Fibroblast of upper back skin (primary cell): ENCODE measurements around the gene NRL.

Source experiments
- DNase-seq: peaks from one replicate; pipeline ENCODE4 v3.0.0-alpha.2; 2013

NRL gene

DNA sequence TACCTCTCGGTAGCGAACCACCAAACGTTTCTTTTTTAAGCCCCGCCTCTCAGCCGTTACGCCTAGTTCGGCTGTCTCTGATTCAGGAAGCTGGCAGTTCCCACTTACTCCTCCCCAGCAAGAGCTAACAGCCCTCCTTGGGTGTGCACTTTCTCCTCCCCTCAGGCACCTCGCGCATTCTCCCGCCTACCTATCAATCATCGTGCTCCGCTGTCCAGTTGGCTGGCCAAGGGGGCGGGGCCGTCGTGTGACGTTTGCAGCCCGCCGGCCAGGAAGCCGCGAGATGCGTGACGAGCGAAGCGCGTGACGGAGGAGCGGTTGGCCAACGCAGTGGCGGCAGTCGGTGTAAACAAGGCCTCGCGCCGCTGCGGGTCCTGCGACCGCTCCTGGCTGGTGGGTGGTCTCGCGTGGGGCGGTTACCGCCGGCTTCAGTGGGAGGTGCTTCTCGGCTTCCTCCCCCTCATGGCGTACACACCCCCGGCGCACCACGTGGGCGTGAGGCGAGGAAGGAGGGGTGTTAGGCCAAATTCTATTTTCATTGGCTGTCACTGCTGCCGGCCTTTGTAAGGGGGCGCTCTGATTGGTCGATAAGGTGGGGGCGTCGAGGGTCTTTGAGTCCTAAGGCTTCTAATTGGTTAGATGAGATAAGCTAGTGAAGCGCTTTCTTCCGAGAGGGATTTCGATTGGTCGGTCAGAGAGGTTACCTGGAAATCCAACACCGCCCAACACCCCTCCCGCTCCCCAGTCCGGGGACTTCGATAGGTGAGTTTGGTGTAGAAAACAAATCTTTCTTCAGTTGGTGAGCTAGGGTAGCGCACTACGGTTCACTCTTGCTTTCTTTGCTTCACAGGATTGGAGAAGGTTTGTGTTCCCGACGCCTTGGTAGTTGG, at the start of gene NRL, which contains the start of gene DCAF11:
TSS of gene NRL (minus strand) at position 418 of the 890 bp plus-strand sequence. CDS start 32,101 bp downstream, outside the sequence.
TSS of gene DCAF11 (plus strand) at position 246 of the 890 bp plus-strand sequence. CDS start 818 bp downstream, outside the sequence.
- DNase-seq = peak; percentile 100

DNA sequence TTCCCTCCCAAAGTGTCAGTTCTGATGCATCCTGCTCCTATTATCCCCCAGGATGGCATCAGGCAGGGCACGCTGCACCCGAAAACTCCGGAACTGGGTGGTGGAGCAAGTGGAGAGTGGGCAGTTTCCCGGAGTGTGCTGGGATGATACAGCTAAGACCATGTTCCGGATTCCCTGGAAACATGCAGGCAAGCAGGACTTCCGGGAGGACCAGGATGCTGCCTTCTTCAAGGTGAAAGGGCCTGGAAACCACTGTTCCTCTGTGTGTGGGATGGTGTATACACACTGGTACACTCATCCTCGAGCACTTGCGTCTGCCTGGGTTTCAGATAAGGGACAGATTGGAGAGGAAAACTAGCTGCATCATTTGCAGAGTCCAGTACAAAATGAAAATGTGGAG, 47.3 kb upstream of the NRL start:
- DNase-seq = no peak

DNA sequence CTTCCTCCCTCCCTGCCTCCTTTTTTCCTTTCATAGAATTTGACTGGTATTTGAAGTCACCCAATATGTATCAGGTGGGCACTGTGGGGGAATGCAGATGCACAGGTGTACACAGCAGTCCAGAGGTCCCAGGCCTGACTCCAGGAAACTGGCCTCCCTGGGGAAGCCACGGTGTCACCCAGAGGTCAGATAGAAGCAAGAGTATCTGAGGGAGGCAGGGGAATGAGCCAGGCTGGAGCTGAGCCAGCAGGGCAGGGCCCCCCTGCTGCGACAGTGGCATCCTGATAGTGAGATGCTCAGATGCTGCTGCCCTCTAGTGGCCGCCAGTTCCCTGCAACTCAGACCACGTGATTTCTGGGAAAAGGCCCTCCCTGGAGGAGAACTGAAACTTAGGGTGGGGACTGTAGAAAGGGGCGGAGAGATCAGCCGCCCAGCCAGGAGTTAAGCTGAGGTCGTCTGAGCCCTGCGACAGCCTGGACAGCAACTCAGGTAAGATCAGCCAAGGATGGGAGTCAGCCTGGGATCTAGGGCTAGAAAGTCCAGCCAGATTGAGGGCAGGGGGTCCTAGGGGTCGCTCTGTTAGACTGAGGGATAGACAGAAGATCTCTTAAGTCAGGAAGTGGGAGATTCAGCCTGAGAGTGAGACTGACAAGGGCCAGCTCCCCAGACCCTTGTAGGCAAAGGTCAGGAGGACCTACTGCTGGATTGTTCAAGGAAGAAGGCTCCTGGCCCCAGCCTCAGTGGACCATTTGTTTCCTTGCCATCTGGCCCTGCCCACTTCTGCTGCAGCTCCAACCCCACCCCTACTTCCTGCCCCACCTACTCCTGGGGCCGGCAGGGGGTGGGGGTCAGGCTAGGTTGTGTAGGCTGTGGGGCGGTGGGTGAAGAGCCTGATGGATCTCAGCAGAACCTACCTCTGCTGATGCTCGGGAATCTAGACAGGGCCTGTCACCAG, 46.4 kb upstream of the NRL start, which contains the start of gene IRF9:
TSS of gene IRF9 (plus strand) at position 416 of the 955 bp plus-strand sequence. CDS start 880 bp downstream, outside the sequence.
- peak; percentile 93 for DNase-seq

DNA sequence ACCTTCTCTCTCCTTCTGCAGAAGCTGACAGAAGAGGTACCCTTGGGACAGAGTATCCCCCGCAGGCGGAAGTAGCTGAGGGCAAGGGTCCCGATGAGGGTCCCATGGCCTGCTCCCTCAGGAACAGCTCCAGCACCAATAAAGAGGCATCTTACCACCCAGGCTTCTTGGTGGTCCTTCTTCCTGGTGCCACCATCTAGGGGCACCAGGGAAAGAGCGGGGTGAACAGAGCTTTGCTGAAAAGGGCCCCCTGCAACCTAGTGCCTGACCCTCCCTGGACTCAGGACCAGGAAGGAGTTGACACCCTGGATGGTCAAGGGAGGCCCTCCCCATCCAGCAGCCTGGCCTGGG, 45.7 kb upstream of the NRL start:
- no peak for DNase-seq

DNA sequence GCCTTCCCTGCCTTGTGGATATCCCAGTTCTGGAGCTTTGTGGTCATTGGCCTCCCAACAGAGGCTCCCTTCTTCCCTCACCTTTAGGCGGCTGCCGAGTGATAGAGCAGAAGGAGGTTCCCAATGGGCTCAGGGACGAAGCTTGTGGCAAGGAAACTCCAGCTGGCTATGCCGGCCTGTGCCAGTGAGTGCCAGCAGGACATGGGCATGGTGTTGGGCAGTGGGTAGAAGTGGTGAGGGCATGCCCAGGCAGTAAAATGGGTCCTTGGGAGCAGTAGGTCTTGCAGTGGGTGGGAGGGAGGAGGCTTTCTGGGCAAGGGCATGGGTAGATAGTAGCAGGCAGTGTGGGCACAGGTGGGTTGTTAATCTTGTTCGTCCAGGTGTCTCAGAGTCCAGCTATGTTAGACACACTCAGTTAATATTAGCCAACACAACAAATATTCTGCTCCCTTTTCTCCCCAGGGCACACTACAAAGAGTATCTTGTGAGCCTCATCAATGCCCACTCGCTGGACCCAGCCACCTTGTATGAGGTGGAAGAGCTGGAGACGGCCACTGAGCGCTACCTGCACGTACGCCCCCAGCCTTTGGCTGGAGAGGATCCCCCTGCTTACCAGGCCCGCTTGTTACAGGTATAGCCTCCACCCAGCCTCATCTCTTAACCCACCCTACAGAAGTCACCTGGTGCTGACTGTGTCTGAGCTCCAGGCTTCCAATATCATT, 45.2 kb upstream of the NRL start:
- no peak for DNase-seq

DNA sequence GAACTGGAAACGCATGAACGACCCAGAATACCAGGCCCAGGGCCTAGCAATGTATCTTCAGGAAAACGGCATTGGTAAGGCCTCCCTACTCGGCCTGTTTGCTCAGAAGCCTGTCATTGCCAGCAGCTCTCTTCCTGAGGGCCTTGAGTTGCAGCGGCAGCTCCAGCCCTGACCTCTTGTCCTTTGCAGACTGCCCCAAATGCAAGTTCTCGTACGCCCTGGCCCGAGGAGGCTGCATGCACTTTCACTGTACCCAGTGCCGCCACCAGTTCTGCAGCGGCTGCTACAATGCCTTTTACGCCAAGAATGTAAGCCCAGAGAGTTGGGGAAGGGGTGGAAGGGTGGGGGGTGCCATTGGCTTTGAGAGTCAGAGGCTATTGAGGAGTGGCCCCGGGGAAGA, 42.6 kb upstream of the NRL start:
- DNase-seq = no peak

DNA sequence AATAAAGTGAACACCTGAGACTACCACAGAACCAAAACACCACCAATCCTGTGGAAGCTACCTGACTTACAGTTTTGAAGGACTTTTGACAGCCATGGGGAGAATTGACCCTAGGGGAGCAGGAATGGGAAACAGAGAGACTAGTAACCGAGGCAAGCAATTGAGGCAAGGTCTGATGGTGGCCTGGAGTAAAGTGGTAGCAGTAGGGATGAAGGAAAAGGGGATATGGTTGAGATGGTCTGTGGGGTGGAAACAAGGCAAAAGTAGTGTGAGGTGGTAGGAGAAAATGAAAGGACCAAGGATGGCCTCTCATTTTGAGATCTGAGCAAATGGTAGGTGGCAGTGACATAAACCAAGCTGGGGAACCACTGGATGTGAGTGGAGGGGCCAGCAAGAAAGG, 42.1 kb upstream of the NRL start:
- DNase-seq = no peak

DNA sequence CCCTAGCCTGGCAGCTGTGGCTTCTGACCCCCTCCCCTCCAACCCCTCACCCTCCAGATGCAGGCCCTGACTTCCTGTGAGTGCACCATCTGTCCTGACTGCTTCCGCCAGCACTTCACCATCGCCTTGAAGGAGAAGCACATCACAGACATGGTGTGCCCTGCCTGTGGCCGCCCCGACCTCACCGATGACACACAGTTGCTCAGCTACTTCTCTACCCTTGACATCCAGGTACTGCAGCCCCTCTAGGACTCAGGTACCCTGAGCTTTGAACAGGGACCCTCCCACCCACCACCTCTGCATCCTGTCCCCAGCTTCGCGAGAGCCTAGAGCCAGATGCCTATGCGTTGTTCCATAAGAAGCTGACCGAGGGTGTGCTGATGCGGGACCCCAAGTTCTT, 40.4 kb upstream of the NRL start:
- no peak for DNase-seq

DNA sequence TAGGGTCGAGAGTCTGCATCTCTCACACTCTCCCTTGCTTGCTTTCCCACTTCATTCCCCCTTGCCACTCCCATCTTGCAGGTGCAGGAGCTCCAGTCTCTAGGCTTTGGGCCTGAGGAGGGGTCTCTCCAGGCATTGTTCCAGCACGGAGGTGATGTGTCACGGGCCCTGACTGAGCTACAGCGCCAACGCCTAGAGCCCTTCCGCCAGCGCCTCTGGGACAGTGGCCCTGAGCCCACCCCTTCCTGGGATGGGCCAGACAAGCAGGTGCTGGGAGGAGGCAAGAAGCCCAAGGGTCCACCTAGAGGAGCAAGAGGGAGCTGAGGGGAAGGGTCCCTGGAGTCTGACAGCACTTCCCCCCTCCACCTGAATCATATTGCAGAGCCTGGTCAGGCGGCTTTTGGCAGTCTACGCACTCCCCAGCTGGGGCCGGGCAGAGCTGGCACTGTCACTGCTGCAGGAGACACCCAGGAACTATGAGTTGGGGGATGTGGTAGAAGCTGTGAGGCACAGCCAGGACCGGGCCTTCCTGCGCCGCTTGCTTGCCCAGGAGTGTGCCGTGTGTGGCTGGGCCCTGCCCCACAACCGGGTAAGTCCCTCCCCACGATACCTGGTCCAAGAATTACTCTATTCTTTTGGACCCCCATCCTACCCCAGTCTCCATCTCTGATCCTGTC, 36.8 kb upstream of the NRL start:
- DNase-seq = no peak

DNA sequence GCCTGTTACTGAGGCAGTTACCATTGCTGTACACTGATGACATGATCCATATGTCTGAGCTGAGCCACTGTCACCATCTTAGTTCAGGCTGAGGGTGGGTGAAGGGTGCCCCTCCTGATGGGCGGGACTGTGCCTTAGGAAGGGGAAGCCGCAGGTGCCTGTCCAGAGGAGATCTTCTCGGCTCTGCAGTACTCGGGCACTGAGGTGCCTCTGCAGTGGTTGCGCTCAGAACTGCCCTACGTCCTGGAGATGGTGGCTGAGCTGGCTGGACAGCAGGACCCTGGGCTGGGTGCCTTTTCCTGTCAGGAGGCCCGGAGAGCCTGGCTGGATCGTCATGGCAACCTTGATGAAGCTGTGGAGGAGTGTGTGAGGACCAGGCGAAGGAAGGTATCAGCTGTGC, 36.2 kb upstream of the NRL start:
- no peak for DNase-seq

DNA sequence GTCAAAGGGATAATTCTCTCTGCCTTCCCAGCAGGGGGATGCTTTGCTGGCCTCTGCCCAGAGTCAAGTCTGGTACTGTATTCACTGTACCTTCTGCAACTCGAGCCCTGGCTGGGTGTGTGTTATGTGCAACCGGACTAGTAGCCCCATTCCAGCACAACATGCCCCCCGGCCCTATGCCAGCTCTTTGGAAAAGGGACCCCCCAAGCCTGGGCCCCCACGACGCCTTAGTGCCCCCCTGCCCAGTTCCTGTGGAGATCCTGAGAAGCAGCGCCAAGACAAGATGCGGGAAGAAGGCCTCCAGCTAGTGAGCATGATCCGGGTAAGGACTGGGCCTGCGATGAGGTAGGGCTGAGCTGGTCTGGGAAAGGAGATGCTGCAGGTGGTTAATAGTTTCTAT, 35.8 kb upstream of the NRL start:
- no peak for DNase-seq

DNA sequence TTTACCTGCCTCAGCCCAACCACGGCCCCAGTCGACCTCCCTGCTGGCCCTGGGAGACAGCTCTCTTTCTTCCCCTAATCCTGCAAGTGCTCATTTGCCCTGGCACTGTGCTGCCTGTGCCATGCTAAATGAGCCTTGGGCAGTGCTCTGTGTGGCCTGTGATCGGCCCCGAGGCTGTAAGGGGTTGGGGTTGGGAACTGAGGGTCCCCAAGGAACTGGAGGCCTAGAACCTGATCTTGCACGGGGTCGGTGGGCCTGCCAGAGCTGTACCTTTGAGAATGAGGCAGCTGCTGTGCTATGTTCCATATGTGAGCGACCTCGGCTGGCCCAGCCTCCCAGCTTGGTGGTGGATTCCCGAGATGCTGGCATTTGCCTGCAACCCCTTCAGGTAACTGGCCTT, 35.3 kb upstream of the NRL start:
- DNase-seq = no peak

DNA sequence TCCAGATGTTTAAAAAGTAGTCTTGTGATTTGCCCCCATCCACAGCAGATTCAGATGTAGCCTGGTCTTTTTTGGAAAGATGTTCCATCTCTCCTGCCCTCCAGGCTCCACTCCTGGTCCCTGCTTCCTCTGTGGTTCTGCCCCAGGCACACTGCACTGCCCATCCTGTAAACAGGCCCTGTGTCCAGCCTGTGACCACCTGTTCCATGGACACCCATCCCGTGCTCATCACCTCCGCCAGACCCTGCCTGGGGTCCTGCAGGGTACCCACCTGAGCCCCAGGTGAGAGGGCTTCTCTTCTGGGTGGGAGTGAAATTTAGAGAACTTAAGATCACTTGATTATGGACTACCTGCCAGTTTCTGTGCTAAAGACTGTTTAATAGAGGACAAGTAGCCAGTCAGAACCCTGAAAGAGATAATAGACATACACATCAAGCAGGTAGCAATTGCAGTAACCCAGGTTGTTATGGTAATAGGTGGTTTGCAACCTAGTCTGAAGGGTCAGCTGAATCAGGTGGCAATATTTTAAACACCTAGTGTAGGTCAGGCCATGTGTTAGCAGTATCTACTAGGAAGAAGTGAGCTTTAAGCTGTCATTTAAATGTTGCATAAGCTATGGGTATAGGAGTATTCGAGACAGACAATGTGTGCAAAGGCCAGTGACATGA, 34.7 kb upstream of the NRL start:
- no peak for DNase-seq

DNA sequence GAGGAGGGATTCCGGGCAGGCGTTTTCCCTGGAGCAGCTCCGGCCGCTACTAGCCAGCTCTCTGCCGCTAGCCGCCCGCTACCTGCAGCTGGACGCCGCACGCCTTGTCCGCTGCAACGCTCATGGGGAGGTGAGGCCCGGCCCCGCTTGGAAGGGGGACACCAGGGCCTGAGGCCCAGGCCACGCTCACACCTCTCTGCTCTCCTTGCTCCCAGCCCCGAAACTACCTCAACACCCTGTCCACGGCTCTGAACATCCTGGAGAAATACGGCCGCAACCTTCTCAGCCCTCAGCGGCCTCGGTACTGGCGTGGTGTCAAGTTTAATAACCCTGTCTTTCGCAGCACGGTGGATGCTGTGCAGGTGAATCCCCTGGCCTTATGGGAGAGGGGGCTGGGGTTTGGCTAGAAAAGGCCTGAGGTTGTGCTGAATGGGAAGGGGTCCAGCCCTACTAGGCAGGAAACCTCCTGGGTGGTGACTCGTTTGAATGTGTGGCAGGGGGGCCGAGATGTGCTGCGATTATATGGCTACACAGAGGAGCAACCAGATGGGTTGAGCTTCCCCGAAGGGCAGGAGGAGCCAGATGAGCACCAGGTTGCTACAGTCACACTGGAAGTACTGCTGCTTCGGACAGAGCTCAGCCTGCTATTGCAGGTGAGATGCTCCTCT, 33.1 kb upstream of the NRL start:
- DNase-seq = no peak

DNA sequence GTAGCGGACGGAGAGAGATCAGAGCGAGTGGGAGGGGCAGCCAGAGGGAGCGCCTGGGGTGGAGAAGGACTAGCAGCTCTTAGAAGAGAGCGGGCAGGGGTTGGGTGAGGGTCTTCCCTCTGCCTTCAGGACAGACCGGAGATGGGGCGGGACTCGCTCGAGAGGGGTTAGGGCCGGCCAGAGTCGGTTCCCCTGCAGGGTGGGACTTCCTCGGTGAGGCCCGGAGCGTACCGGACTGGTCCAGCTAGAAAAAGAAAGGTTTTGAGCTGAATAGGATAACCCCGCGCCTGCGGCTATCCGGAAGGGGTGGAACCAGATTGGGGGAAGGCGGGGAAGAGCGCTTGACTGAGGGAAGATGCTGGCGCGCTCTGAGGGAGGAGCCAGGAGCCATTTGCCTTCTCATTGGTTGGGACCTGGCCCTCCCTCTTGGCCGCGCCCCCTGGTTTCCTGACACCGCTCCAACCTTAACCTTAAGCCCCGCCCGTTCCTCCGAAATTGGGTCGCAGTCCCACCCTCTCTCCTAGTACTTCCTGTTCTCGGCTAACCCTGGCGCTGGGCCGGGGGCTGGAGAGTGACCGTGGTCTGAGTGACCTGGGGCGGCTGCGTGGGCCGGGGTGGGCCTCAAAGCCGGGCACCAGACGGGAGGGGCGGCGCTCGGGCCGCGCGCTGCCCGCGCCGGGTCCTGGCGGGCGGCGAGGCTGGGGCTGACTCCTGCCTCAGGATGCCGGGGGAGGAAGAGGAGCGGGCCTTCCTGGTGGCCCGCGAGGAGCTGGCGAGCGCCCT, 32.4 kb upstream of the NRL start, which contains the start of gene RNF31:
TSS of gene RNF31 (plus strand) at position 521 of the 783 bp plus-strand sequence. CDS start at position 722, 201 bp downstream.
- DNase-seq = peak; percentile 98

DNA sequence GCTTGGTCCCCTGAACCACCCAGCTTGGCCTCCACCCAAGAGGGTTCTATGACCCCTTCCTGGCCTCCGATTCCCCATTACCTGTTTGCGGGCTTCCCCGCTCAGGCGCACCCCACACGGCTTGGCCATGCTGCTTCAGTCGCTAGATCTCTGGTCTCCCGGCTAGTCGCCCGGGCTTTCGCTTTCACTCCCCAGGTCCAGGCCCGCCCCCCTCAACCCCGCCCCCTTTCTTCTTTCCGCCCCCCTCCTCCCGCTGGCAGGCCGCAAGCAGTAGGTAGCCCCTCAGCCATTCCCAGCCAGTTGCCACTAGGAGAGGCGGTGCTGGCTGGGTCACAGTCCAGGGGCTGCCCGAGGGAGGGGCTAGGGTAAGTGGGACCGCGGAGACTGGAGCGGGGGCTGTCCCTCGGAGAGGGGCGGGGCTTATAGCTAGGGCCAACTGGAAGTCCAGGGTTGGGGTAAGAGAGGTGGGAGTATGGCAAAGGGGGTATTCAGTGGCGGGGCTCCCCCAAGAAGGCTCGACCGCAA, 31.8 kb upstream of the NRL start, which contains the start of gene PSME2:
TSS of gene PSME2 (minus strand) at position 158 of the 525 bp plus-strand sequence. CDS start at position 129, 29 bp downstream.
- DNase-seq = peak; percentile 98

DNA sequence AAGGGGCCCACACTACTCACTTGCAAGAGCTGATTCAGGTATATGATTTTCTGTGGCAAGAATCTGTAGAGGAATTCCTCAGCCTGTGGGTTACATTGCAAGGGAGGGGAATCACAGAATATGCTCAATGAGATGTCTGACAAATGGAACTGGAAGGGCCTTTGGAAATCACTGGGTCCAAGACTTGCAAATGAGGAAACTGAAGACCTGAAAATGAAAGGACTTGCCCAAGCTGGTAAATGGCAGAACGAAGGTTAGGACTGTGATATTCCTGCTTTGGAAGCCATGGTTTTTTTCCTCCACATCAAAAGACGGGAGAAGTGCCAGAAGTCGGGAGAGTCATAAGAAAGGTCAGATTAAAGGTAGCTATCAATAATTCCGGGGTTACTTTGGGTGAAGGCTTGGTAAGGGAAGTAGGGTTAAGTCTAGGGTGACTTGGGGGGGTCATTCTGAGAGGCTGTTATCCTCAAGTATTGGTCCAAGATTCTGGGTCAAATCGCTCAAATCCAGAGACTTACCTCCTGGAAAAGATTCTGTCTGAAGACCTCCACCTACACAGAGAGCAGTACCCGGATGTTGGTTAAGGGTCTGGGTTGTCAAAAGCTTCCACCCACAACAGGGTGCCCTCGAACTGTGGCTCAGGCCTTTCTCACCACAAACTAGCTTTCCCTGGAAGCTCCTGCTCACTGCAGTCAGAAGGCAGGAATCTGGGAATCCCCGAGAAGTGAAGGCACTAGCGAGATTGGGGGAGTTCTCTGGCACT, 31.1 kb upstream of the NRL start:
- no peak for DNase-seq

DNA sequence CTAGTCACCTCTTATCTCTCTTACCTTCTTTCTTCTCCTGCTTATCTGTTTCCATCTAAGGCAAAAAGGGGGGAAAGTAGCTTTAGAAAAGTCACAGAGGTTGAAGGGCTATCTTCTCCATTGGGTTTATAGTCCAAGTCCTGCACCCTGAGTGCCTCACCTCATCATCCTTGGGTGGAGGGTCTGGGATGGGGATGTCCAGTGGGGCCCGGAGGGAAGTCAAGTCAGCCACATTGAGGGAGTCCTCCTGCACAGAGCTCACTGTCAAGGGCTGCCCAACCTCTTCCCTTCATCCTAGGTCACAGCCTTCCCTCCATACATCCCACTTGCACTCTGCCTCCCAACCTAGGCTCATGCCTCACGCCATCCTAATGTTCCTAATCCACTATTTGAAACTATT, 30.5 kb upstream of the NRL start:
- DNase-seq = no peak

DNA sequence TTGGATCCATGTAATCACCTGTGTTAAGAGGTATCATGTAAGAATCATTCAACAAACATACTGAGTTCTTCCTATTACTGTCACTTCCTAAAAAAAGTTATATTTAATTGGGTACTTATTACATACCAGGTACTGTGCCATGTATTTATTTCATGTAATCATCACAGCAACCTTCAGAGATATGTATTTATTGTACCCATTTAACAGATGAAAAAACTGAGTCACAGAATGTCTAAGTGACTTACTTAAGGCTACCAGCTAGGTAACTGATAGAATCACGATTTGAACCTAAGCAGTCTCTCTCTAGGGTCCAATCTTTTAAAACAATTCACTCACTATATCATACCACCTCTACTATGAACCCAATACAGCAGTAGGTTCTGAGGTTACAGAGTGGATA, 29.7 kb upstream of the NRL start:
- no peak for DNase-seq
